T-cell (primary cell): ENCODE measurements around the gene RIC8A. TPM values are rescaled to one million over a fixed set of nuclear protein-coding genes. Genes with fewer than 3 reads are reported as not detected.
"Not testable (repeated sequence)": the region's sequence is repeated elsewhere in the genome, so short reads cannot be mapped to it uniquely, and the experiment has no call there.

ENCODE experiments used
- ATAC-seq, 4 experiments: fragments of 200-7000 bp in 3 of 4; fragments of 150-1000 bp in 1 of 4; cut with Tn5 transposase; replicated peaks in 1 of 4; 1 replicate in 3 of 4; 2 replicates in 1 of 4; pipeline ENCODE4 v1.10.0; 2021; ENCODE audit warnings: moderate library complexity in 3 of 4, mild to moderate bottlenecking in 2 of 4, moderate number of reproducible peaks in 1 of 4
- CTCF ChIA-PET, 2 donors: fragments of 300-600 bp; sonication (Branson Sonifier 250); formaldehyde crosslinking; loops; one replicate each; lab custom pipeline; 2022; ENCODE audit warnings: antibody characterized with exemption in 2 of 2; lab: Charles Lee
- POLR2A ChIA-PET, 2 donors: fragments of 300-600 bp; sonication (Branson Sonifier 250); formaldehyde crosslinking; loops; one replicate each; lab custom pipeline; 2022; ENCODE audit warnings: antibody characterized with exemption in 2 of 2; lab: Charles Lee
- DNase-seq, 35 experiments: peaks; one replicate each; pipeline versions ENCODE4 v3.0.0 to v3.0.0-alpha.2; 2013 to 2023
- H3K27ac ChIP-seq: one replicate; pipeline ENCODE4 v1.5.1; 2013; ENCODE audit warnings: low read length
- H3K27me3 ChIP-seq, 2 experiments: replicated peaks in 1 of 2; 1 replicate in 1 of 2; 2 replicates in 1 of 2; pipeline versions ENCODE4 v1.6.1 to v1.7.0; 2013; ENCODE audit warnings: low read length in 1 of 2, mixed read lengths in 1 of 2; ENCODE audit not compliant: control insufficient read depth in 2 of 2, insufficient read depth in 2 of 2; ENCODE audit errors: extremely low read depth in 1 of 2
- H3K36me3 ChIP-seq, 2 donors: 1 replicate in 1 of 2; 2 replicates in 1 of 2; pipeline versions ENCODE4 v1.6.1 to v1.7.0; 2013; ENCODE audit warnings: low read length in 1 of 2; ENCODE audit not compliant: control insufficient read depth in 2 of 2, insufficient read depth in 1 of 2; ENCODE audit errors: extremely low read depth in 1 of 2
- H3K4me1 ChIP-seq, 2 experiments: 1 replicate in 1 of 2; 2 replicates in 1 of 2; pipeline versions ENCODE4 v1.6.1 to v1.7.0; 2013; ENCODE audit warnings: low read length in 2 of 2, mixed read lengths in 1 of 2; ENCODE audit not compliant: insufficient read depth in 2 of 2, control insufficient read depth in 1 of 2; ENCODE audit errors: extremely low read depth in 1 of 2
- H3K4me3 ChIP-seq, 2 donors: 1 replicate in 1 of 2; 2 replicates in 1 of 2; pipeline versions ENCODE4 v1.5.1 to v1.7.0; 2013; ENCODE audit warnings: mild to moderate bottlenecking in 2 of 2, low read length in 1 of 2, moderate library complexity in 1 of 2; ENCODE audit not compliant: control insufficient read depth in 1 of 2; ENCODE audit errors: extremely low read depth in 1 of 2
- H3K9me3 ChIP-seq: 2 replicates; pipeline ENCODE4 v1.7.0; 2013
- H3K27ac Mint-ChIP-seq, 2 donors: one replicate each; pipeline ENCODE4 v1.8.0; 2020 to 2021; ENCODE audit warnings: mild to moderate bottlenecking in 2 of 2, mixed read lengths in 2 of 2
- H3K27me3 Mint-ChIP-seq, 2 donors: one replicate each; pipeline ENCODE4 v1.8.0; 2021 to 2022; ENCODE audit warnings: mixed read lengths in 2 of 2
- H3K36me3 Mint-ChIP-seq: one replicate; pipeline ENCODE4 v1.8.0; 2021; ENCODE audit warnings: mixed read lengths
- H3K4me1 Mint-ChIP-seq, 3 donors: one replicate each; pipeline ENCODE4 v1.8.0; 2020 to 2022; ENCODE audit warnings: mixed read lengths in 3 of 3, mild to moderate bottlenecking in 1 of 3
- H3K4me3 Mint-ChIP-seq, 3 donors: one replicate each; pipeline ENCODE4 v1.8.0; 2020 to 2022; ENCODE audit warnings: mild to moderate bottlenecking in 3 of 3, mixed read lengths in 3 of 3, moderate library complexity in 3 of 3
- H3K9me3 Mint-ChIP-seq, 3 donors: one replicate each; pipeline ENCODE4 v1.8.0; 2020 to 2022; ENCODE audit warnings: mixed read lengths in 3 of 3
- WGBS: methylation state at CpG from one replicate; pipeline ENCODE4 v1.1.5; 2013; ENCODE audit warnings: missing lambda C conversion rate; ENCODE audit not compliant: insufficient coverage; 5-methylcytosine and 5-hydroxymethylcytosine counted together
- total RNA-seq, 35 experiments: library from RNA in 6 of 35; stranded (reverse) in 6 of 35; fragments of 120-200 nt in 1 of 35; gene quantifications; one replicate each; pipeline versions ENCODE4 v1.2.1 to v1.2.4 and lab custom pipeline; 2013 to 2026

RIC8A gene
- total RNA-seq: 100 to 1,000 TPM in 4 of 5 donors, 10 to 100 TPM in 1; 87.4 to 151 (median 117) TPM
- 62.1 TPM for total RNA-seq (2013)
- 83.7 to 198 (median 132) reads per million in 29 experiments for total RNA-seq (lab: John Stamatoyannopoulos, UW)

GRCh38 chr11:207208-207862 lies at the start of gene RIC8A, which contains the start of gene BET1L:
RIC8A (plus strand) TSS chr11:207708; CDS start chr11:208855, 1,147 bp downstream.
BET1L (minus strand) TSS chr11:207399; CDS start chr11:207321, 78 bp downstream.
- Histone ChIP-seq H3K27me3 (no peaks in the 10 kb centered on the region), H3K27ac (peak within 1 kb of the TSS; percentile 99), H3K4me3 (peak within 1 kb of the TSS; percentile 97 to 99), H3K9me3 (no peaks in the 10 kb centered on the region), H3K4me1 (peaks cover 19 to 75% of the 10 kb centered on the region in 2 experiments), H3K36me3 (peaks cover 9 to 55% of the 10 kb centered on the region in 2 donors)
- Mint-ChIP-seq H3K9me3 (no peaks in the 10 kb centered on the region), H3K27ac (peak within 1 kb of the TSS; percentile 98 to 99), H3K27me3 (no peaks in the 10 kb centered on the region), H3K4me1 (peaks cover 48 to 70% (median 63%) of the 10 kb centered on the region in 3 donors), H3K36me3 (peaks cover 28% of the 10 kb centered on the region), H3K4me3 (peak within 1 kb of the TSS; percentile 85 to 99 (median 96))
- ATAC-seq (peak; percentile 81 to 88 (median 84)), DNase-seq (peak; percentile 95 to 100 (median 98))
- under 1% methylated on average over 63 of the region's 63 CpGs for WGBS
- POLR2A ChIA-PET: interaction anchor here (0.6 to 1.5 kb wide), 6 partner anchors 28 to 1643 kb away, joined by 3 to 4 read pairs (median 4); partner anchors contain the start of gene RNH1 (in 1 of the 2)
- CTCF ChIA-PET: interaction anchor here in 1 of 2 donors (0.8 to 1.3 kb wide), 6 partner anchors 29 to 241 kb away, joined by 3 to 5 read pairs (median 4); partner anchors contain the start of gene PSMD13

GRCh38 chr11:180242-180641 lies 27.3 kb upstream of the RIC8A start:
- H3K36me3 ChIP-seq, H3K27me3 ChIP-seq, H3K4me1 ChIP-seq, ATAC-seq, H3K36me3 Mint-ChIP-seq, DNase-seq, CTCF ChIA-PET, H3K4me3 Mint-ChIP-seq, H3K4me3 ChIP-seq, POLR2A ChIA-PET, H3K4me1 Mint-ChIP-seq, H3K27me3 Mint-ChIP-seq, H3K27ac Mint-ChIP-seq, H3K9me3 ChIP-seq, H3K27ac ChIP-seq, H3K9me3 Mint-ChIP-seq: not testable (repeated sequence)
- no CpG with 5 or more reads among the region's 13 CpGs for WGBS

- peaks cover 2 to 13% of the 10 kb centered on the region in 2 experiments for H3K4me1 ChIP-seq
- H3K4me3 ChIP-seq, H3K36me3 Mint-ChIP-seq, POLR2A ChIA-PET, CTCF ChIA-PET, H3K27ac ChIP-seq, H3K9me3 ChIP-seq, H3K9me3 Mint-ChIP-seq, H3K36me3 ChIP-seq, H3K27ac Mint-ChIP-seq, H3K27me3 ChIP-seq, H3K27me3 Mint-ChIP-seq, H3K4me3 Mint-ChIP-seq: not testable (repeated sequence)
- peak in 1 of 4 experiments; percentile 25 for ATAC-seq
- 81% methylated on average over 12 of the region's 55 CpGs for WGBS
- peaks cover 7 to 14% (median 11%) of the 10 kb centered on the region in 3 donors for H3K4me1 Mint-ChIP-seq
- DNase-seq: peak in 4 of 35 experiments; percentile 1 to 38 (median 15)
Measured at GRCh38 chr11:189200-189783, 18.2 kb upstream of the RIC8A start.

DNA sequence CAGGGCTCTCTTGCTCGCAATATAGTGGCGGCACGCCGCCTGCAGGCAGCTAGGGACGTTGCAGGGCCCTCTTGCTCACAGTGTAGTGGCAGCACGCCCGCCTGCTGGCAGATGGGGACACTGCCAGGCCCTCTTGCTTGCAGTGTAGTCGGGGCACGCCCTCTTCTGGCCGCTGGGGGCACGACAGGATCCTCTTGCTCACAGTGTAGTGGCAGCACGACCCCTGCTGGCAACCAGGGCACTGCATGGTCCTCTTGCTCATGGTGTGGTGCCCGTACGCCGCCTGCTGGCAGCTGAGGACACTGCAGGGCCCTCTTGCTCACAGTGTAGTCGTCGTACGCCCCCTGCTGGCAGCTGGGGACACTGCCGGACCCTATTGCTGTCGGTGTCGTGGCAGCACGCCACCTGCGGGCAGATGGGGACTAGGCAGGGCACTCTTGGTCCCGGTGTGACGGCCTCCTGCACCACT lies 17.6 kb upstream of the RIC8A start:
- H3K9me3 ChIP-seq, H3K27ac ChIP-seq, POLR2A ChIA-PET, H3K36me3 ChIP-seq, CTCF ChIA-PET, H3K9me3 Mint-ChIP-seq, H3K27me3 ChIP-seq, H3K4me3 Mint-ChIP-seq, H3K4me3 ChIP-seq, H3K27ac Mint-ChIP-seq, H3K36me3 Mint-ChIP-seq, H3K27me3 Mint-ChIP-seq: not testable (repeated sequence)
- peaks cover 2 to 13% of the 10 kb centered on the region in 2 experiments for H3K4me1 ChIP-seq
- peaks cover 7 to 14% (median 11%) of the 10 kb centered on the region in 3 donors for H3K4me1 Mint-ChIP-seq
- 100% methylated on average over 2 of the region's 25 CpGs for WGBS
- DNase-seq (peak in 21 of 35 experiments; percentile 13 to 63 (median 41)), ATAC-seq (peak; percentile 27 to 60 (median 49))

DNA sequence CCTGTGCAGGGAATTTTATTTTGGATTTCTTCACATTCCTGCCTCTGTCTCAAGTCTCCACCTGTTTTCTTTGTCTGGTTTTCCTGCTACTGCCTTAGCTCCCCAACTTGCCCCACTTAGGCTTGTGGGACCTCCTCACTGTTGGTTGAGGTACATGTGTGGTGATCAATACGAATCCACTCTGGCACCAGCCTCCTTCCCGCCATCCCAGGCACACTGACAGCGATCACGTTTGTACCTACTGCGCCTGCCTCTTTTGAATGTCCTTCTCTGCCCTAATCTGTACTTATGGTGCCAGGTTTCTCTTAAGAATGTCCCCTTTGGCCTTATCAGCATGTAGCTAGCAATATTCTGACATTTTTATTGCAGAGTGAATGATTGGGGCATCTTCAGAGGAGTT lies 17.0 kb upstream of the RIC8A start:
- WGBS: no CpG with 5 or more reads among the region's 5 CpGs
- H3K36me3 ChIP-seq, CTCF ChIA-PET, ATAC-seq, H3K4me3 ChIP-seq, POLR2A ChIA-PET, H3K27ac ChIP-seq, H3K9me3 ChIP-seq, H3K9me3 Mint-ChIP-seq, DNase-seq, H3K27me3 Mint-ChIP-seq, H3K36me3 Mint-ChIP-seq, H3K27ac Mint-ChIP-seq, H3K4me3 Mint-ChIP-seq, H3K27me3 ChIP-seq: not testable (repeated sequence)
- H3K4me1 ChIP-seq: peaks cover 2 to 13% of the 10 kb centered on the region in 2 experiments
- H3K4me1 Mint-ChIP-seq: peaks cover 7 to 14% (median 11%) of the 10 kb centered on the region in 3 donors
